NT2/D1 (cell line): ENCODE measurements around the gene INO80.

Experiments
- YY1 ChIP-seq: IDR thresholded peaks from 2 replicates; pipeline ENCODE4 v1.6.1; 2011; ENCODE audit not compliant: insufficient read length, insufficient read depth
- ZNF274 ChIP-seq: IDR thresholded peaks from 2 replicates; pipeline ENCODE4 v1.6.1; 2011; ENCODE audit warnings: mild to moderate bottlenecking, low read depth, low read length

- TF ChIP-seq YY1 (no peak), ZNF274 (no peak)
Observed at GRCh38 chr15:41047474-41047873, 68.6 kb downstream of the INO80 start.
